Hematopoietic multipotent progenitor cell treated with erythropoietin and hydrocortisone succinate and interleukin-3 and kit ligand, for 8 days (in vitro differentiated cells): ENCODE measurements around the gene TEX29.

Experiments used
- DNase-seq: peaks from one replicate; pipeline ENCODE4 v3.0.0-alpha.2; 2015

TEX29 gene

DNA sequence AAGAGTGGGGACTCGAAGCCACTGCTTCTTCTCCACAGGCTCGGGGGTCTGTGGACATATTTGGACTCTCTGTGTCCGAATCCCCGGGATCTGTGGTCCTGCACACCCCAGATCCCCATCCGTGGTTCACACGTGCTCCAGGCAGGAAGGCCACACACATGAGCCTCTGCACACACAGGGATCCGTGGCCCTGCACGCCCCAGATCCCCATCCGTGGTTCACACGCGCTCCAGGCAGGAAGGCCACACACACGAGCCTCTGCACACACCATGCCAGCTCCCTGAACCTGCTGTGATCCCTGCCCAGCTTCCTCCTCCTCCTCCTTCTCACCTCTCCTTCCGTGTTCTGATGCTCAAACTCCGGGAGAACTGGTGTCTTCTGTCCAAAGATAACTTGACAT is 3.1 kb downstream of the TEX29 start:
- DNase-seq: no peak

DNA sequence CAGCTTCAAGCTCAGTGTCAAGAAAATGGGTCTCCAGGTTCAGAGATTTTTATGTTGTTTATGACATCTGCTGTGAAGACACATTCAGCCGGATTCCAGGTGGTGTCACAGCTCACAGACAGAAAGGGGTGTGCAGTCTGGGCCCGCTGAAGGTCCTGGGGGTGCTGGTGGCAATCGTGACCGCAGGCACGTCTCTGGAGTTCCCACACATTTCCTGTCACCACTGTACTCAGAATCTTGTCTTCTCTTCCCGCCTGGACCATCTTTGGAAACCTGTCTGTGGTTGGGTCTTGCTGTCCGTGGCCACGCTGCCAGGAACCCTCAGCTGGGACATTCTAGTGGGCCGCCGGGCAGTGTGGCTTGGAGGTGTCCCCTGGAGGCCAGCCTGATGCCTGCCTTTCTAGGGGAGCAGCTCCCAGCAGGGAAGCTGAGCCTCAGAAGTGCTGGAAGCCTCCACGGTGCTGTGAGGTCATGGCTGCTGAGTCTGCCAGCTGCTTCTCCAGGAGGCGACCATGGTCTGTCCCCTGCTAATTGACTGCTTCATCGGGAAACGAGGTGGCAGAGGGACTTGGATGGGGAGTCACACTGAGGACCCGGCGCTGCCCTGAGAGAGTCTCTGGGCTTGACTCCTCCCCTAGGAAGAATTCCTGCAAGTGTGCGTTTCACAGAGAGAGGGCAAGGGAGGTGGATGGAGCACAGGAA is 3.7 kb downstream of the TEX29 start:
- DNase-seq: no peak

DNA sequence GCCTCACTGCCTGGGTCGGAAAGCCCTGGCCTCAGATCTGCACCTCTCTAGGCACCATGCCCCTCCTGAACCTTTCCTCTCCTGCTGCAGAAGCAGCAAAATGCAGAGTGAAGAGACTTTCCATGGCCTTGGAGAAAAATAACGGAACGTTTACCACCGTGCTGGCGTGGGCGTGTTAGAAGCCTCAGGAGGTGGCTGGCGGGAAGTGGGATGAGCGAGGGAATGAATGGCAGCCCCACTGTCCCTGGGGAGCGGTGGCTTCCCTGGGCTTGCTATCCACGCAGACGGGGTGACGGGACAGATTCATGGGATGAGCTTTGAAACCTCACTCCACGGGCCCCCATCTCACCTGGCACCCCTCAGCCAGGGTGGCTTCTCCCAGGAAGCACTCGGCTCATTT is 4.3 kb downstream of the TEX29 start:
- DNase-seq: no peak

DNA sequence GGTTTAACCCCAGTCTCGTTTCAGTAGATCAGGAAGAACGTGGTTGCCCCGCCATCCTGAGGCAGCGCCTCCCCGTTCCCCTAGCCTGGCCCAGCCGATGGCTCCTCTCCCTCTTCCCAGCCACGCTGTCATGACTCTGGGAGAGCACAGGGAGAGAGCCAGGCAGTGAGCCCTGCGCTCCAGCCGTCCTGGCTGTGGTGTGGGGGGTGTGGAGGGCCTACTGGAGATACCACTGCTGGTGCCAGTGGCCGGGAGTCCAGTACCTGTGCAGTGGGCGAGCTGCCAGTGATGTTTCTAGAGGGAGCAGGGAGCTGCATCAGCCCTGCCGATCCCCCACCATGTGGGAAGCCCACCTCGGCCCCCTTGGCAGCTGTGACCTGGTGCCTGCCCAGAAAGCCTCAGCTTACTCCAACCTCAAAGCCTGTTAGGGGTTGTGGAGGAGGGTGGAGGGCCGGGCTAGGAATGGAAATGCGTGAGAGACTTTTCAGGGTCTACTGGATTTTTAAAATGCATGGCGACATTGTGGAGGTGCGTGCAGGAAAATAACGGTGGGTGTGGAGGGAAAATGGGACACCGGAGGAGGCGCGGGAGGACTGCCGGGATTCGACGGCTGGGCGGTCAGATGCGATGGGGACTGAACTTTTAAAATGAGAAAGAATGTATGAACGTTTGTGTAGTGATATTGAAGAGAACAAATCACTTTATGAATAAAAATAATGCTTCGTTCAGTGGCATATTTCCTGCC is 4.9 kb downstream of the TEX29 start:
- no peak for DNase-seq

DNA sequence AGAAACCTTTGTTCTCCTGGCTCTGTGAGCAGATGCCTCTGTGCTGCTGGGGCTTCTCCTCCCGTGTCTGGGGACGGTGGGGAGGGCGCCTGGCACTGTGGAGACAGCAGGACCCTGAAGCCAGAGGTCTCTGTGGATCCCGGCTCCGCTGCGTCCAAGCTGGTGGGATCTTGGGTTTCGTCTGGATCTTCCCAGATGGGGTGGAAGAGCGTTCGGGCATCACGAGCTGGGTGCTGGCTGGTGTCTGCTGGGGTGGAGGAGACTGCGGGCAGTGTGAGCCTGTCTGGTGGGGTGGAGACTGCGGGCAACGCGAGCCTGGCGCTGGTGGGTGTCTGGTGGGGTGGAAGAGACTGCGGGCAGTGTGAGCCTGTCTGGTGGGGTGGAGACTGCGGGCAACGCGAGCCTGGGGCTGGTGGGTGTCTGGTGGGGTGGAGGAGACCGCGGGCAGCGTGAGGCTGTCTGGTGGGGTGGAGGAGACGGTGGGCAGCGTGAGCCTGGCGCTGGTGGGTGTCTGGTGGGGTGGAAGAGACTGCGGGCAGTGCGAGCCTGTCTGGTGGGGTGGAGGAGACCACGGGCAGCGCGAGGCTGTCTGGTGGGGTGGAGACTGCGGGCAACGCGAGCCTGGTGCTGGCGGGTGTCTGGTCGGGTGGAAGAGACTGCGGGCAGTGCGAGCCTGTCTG is 5.6 kb downstream of the TEX29 start:
- no peak for DNase-seq

DNA sequence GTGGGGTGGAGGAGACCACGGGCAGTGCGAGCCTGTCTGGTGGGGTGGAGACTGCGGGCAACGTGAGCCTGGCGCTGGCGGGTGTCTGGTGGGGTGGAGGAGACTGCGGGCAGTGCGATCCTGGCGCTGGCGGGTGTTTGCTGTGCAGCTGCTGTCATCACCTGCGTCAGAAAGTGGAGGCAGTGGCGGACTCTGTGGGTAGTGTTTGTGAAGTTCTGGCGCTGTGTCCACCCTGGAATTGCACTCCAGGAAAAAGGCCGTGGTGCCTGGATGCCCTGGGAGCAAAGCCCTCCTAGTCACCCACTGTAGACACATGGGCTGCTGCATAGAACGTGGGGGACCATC is 6.2 kb downstream of the TEX29 start:
- DNase-seq: no peak

DNA sequence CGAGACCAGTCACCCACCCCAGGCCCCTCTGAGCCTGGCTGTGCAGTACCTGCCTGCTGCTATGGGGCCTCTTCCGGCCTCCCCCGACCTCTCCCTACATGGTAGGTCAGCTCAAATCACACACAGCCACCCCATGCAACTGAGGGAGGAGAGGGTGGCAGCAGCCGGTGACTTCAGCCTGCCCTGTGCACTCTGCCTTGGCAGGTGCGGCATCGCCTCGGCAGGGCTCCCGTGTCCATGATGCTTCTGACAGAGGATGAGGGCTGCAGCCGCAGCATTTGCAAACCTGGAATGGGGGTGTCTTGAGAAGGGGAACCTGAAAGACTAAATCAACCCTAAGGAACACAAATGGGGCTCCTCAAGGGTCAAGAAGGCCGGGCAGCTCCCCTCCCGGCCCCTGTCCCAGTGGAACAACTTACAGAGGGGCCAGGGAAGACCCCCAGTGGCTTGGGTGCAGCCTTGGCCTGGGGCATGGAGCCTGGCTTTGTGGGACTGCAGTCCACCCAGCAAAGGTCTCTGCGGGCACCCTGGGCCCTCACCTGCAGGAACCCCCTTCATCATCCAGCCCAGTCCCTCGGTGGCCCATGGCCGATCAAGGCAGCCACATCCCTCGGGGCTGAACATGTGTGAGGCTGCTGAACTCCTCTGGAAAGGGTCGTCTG is 6.7 kb downstream of the TEX29 start:
- DNase-seq: no peak

DNA sequence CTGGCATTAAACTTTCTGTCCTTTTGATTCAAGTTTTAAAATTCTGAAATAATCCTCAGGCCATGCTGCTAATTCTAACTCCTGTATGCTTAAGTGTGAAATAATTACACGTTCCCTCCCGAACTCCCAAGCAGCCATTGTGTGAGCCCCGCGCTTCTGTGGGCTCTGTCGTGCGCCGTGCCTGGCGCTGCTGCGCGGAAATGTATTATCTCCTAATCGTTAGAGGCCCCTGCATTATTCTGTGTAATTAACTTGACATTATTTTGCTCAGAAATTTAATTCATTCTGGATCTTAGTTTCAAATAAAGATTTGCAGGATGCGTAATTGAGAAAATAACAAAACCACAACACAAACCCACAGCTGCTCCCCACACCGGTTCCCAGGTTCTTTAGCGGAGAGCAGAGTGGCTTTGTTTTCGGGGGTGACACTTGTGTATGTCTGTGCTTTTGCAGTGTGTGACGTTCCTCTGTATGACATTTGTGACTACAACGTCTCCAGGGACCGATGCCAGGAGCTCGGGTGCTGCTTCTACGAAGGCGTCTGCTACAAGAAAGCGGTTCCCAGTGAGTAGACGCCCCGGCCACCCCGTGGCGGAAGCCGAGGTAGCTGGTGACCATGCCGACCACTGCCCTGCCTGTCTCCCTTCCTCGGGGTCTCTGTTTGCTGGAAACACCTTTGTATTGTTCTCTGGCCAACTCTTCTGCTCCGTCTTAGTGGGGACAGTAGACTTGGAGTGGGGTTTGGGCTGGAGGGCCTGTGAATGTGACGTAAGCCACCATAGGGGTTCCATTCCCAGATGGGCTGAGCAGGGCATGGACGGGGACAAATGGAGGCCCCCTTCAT is 7.5 kb downstream of the TEX29 start:
- no peak for DNase-seq

DNA sequence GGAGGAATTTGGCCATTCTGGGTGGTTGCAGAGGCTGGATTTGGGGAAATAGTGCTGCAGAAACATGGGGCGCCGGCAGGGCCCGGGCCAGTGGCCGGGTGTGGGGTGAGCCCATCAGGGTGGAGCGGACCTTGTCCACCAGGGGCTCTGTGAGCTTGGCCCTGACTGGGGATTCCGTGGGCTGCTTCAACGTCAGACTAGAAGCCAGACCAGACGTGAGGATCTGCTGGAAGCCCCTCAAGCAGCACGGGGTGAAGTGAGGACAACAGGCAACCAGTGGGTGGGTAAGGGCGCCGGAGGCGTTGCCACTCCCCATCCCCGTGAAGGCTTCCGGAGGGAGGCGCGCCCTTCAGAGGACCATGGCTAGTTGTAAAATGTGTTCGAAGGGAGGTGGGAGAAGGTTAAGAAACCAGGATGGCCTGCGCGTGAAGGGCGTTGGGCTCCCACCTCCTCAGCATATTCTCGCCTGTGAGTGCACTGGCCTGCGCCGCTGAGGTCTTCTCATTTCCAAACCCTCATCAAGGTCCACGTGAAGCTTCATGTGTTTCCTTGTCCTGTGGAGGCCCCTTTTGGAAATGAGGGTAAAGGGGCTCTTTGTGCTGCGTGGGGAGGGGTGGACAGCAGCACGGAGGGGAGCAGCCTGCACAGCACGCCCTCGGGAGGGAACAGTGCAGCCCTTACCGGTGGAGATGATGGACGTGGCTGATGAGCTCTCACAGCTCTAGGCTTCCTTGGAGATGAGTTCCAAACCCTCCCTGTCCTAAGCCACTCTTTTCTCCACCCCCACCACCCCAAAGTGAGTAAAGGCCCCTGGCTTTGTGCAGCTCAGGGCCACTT is 8.3 kb downstream of the TEX29 start:
- DNase-seq: no peak

DNA sequence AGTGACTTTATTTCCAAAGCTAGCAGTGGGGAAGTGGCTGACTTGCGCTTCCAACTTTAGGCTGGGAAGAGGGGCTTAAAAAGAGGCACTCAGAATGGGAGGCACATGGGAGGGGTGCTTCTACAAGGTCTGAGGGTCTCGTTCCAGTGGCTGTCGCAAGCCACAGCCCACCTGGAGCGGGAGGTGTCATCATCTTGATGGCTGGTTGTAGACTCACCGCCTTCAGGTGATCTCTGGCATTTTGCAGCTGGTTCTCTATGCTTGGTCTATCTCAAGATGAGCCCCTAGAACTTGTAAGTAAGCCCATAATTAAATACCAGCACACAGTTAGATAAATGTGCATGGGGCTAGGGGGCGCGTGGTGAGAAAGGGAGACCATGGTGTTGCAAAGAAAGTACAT is 9.2 kb downstream of the TEX29 start:
- DNase-seq: no peak

DNA sequence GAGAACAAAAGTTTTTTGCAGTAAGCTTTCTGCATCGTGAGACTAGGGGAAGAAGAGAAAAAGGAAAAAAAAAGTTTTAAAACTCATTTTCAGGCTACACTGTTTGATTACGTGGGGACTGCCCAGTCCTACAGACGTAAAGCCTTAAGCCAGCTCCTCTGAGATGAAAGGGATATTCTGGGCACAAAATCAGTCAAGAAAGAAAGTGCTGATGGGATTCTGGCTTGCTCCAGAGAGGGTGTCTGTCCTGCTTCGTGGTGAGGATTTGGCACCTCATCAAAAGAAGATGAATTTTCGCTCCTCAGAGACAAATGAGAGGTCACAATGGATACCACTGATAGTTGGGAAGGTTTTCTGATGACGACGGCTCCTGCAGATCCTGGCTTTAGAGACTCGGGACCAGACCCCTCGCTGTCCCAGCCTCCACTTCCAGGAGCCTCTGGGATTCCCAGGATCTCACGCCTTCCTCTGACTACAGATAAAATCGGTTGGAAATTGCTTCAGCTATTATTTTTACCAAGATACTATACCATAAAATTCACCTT is 9.7 kb downstream of the TEX29 start:
- DNase-seq: no peak

DNA sequence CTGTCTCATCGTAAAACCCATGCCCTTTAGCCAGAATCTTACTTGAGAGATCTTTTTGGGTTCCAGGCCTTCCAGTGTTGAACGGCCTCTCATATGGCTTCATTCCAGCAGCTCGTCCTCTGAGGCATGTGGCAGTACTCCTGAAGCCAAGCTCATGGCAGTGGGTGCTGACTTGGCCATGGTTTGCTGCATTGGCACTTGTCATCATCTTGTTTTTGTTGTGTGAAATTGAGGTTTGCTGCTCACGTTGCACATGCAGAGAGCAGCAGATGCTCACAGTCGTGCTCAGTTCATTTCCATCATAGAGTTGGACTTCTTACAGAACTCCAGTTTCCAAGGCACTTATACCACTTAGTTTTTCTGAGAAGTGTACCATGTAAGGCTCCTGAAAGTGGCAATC is 14.9 kb downstream of the TEX29 start:
- DNase-seq: no peak

DNA sequence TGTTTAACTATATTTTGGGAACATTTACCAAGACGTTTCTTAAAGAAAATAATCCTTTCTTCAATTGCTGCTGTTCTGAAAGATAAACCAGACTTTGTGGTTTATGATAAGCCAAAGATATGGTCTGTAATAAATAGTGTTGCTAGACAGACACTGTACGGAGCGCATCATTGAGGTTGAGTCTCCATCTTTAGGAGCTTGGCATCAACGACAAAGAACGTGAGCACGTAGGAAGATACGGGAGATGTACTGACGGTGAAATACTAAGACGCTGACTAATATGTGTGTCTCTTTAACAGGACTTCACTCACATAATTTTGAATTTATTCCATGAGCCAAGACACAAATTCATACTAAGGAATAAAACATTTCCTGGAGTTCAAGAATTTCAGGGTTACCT is 16.2 kb downstream of the TEX29 start:
- DNase-seq: no peak

DNA sequence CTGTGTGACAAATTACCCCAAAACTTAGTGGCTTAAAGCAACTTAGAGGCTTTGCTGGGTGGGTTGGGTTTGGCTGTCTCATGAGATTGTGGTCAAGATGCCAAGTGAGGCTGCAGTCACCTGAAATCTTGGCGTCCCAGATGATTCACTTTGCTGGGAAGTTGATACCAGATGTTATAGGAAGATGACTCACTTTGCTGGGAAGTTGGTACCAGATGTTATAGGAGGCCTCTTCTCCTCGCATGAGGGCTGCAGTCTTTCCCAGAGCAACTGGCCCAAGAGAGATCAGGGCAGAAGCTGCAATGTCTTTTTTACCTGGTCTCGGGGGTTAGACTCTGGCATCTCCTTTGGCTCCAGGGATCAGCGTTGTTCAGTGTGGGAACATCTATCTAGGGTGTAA is 16.8 kb downstream of the TEX29 start:
- no peak for DNase-seq

DNA sequence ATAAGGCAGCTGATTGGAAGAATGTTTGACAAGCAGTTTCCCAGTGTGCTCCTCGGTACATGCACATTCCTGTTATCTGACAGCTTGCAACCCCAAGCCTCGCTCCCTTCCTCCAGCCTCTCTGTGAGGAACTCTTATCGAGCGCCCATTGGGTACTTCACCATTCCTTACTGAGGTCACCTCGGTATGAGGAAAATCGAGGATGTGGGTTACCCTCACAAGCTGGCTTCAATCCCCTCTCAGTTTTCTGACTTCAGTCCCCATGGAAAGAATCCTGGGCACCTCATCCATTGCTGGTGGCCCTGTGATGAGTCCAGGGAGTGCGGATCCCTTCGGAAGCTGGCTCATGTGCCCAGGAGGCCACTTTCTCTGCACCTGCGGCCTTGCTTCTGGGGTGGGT is 17.3 kb downstream of the TEX29 start:
- no peak for DNase-seq

DNA sequence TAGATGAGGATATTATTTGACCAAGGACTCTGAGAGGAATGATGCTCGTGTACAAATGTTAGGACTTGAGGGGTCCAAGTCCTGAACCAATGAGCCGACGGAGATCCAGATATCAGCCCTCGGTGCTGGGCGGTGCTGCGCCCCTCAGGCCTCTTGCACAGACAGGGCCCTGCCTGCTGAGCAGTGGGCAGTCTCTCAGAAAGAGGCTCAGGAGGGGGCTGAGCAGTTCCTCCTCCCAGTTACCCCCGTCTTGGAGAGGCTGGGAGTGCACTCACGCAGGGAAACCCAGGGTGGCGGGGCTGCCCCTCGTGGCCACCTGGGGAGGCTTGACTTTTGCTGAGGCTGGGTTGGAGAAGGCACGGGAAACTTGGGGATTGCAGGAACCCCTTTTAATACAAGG is 18.4 kb downstream of the TEX29 start:
- DNase-seq: no peak

DNA sequence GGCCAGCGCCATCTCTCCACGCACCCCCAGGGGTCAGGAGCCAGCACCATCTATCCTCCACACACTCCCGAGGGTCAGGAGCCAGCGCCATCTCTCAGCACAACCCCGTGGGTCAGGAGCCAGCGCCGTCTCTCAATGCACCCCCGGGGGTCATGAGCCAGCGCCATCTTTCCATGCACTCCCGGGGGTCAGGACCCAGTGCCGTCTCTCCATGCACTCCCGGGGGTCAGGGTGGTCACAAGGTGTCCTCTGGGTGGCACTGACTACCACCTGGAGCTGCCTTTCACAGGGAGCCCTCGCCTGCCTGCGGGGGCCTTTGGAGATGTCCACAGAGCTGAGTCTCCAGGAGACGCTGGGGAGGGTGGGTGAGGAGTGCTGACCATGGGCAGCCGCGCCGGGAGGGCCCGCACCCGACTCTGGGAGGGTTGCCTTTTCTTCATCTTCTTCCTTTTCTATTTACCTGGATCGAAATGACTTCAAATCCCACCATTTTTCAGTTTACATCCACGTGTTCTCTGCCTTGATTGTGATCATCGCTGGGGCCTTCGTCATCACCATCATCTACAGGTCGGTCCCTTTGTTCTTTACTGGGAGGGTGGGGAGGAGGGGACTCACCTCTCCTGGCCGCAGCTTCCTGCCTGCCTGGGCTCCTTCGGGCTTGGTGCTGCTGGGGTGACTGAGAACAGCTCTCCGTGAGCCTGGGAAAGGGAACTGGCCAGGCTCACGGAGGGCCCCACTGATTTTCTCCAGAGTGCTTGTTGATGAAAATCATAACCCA is 19.1 kb downstream of the TEX29 start:
- DNase-seq: no peak

DNA sequence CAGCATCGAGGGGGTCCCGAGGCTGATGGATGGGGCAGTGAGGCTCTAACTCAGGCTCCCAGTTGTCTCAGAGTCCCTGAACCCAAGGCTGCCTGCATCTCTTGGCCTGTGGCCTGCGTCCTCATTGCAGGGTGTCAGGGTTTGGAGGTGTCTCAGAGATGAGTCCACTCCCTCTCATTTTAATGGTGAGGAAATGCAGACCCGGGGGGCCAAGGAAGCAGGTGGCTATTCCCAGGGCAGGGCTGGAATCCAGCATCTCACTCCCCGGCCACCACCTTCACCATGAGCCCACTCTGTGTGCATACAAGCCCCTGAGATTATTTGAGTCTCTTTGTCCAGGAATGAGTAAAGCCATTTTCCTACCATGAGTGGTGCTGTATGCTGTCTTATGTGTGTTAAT is 21.4 kb downstream of the TEX29 start:
- DNase-seq: no peak

DNA sequence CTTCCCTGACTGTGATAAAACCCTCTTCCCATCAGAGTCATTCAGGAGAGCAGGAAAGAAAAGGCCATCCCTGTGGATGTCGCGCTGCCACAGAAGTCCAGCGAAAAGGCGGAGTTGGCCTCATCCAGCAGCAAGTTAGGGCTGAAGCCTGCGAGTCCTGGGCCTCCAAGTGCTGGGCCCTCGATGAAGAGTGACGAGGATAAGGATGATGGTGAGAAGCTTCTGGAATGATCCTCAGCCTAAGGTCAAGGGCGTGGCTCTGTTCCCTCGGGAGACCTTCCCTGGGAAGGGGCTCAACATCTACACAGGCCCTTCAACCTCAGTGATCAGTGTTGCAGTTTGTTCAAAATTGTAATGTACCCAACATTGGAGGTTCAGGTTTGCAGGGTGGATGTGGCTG is 22.3 kb downstream of the TEX29 start:
- no peak for DNase-seq

DNA sequence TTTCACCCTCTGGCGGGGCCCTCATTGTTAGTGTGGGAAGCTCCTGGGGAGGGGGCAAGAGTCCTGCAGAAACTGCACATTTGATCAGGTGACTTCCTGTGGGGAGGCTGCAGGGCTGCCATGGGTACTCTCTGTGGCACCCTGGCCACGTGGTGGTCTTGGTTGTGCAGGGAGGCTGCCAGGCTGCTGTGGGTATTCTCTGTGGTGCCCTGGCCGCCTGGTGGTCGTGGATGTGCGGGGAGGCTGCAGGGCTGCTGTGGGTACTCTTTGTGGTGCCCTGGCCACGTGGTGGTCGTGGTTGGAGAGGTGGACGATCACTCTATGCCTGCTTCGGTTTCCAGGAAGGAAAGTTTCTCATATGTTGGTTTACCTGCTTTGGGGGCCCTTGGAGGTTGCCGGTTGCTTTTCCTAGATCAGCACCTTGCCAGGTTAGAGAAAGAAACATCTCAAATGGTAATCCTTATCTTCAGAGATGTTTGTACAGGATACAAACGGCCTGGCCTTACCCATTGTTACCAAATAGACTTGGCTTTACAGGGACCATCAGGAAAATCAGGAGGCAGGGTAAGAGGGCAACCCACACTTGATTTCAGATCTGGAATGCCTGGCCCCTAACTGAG is 22.9 kb downstream of the TEX29 start:
- DNase-seq: no peak
